HG03558 (cell line): ENCODE results near the gene TSPYL6.

Source experiments
- ATAC-seq: cut with Tn5 transposase; IDR thresholded peaks from one replicate; pipeline ENCODE4 v1.9.1; 2021; ENCODE audit warnings: moderate number of reproducible peaks; ENCODE audit not compliant: unreplicated experiment; ENCODE audit errors: extremely low read depth

TSPYL6 gene

DNA sequence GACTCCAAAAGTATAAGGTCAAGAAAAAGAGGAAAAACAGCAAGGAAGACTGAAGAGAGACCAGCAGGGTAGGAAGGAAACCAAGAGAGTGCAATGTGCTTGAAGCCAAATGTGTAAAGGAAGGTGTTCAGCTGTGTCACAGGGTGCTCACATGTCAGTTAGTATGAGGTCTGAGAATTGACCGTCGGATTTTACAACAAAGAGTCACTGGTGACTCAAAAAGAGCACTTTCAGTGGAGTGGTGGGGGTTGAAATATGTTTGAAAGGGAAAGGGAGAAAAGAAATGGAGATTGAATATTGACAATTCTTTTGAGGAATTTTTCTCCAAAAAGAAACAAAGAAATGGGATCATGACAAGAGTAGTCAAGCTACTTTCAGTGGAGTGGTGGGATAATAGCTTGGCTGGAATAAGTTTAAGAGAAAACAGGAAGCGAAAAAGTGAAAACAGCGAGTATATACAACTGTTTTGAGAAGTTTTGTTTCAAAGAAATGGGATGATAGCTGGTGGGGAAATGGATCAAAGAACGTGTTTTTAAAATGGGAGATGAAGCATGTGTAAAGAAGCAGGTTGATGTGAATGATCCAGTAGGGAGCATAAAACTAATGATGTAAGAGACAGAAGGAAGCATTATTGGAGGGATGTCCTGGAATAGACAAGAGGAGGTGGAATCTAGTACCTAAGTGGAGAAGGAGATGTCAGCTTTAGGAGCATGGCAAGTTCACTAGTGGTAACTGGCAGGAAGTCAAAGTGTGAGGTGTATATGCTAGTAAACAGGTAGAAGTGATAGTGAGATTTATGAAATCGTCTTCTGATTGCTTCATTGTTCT lies 3.6 kb upstream of the TSPYL6 start:
- ATAC-seq: peak; percentile 72

DNA sequence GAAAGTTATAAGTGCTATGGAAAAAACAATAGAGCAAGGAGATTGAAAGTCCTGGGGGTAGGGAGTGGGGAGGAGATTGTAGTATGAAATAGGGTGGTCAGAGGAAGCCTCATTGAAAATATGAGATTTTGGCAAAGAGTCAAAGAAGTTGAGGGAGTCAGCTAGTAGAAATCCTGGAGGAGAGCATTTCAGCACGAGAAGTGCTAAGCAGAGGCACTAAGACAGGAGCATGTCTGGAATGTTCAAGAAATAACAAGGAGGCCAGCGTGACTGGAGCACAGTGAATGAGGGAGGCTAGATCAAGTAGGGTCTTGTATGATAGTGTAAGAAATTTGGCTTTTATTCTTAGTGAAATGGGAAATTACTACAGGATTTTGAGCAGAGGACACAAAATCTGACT lies 2.1 kb upstream of the TSPYL6 start:
- ATAC-seq: no peak

DNA sequence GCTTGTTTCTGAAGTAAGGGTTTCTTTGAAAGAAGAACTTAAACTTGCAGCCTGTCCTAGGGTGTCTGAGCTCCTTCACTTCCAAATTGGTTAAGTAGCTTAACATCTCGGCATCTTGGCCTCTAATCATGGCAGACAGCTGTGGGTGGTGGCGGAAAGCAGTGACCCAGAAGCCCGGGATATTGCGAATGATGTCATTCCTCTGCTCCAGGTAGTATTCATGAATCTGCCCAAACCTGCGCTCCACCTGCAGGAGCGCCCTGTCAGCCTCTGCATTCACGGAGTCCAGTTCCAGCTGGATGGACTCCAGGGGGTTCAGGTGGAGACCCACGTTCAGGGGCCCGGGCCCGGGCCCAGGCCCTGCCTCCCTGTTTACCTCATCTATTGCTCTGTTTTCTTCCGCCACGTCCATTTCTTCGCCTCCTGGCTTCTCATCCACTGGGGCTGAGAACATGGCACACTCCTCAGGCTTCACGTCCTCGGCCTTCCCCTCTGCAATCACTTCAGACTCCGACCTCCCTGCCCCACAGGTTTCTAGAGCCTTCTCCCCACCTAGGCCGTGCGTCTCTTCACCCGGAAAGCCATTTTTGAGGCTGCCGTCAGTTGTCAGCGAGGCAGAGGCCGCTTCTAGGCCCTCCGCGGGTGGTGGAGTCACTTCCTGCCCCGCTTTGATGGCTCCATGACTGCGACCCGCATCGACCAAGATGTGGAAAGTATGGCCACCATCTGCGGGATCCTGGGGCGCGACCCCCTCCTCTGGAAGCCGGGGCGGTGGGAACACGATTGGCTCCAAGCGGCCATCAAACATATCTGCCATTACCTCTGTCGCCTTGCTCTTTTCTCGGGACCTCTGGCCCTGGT lies 569 bp downstream of the TSPYL6 start:
- no peak for ATAC-seq

DNA sequence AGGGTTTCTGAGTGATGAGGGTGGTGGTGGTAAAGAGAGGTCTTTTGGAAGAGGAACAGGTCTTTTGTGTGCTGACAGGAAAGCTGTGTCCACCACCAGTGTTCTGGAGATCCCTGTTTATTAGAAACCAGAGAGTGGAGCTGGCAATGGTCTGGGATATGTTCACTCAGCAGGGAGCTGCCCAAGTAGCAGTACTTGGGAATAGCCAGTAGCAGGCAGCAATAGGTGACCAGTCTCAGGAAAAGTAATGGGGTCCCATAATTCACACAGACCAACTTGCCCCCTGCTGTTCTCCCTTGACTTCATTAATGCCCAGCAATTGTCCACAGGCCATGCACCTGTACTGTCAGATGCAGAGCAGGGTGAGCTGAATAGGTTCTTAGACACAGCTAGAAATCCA lies 1.8 kb downstream of the TSPYL6 start:
- no peak for ATAC-seq

- ATAC-seq: no peak
Measured at GRCh38 chr2:54249629-54250028, 6.4 kb downstream of the TSPYL6 start.

DNA sequence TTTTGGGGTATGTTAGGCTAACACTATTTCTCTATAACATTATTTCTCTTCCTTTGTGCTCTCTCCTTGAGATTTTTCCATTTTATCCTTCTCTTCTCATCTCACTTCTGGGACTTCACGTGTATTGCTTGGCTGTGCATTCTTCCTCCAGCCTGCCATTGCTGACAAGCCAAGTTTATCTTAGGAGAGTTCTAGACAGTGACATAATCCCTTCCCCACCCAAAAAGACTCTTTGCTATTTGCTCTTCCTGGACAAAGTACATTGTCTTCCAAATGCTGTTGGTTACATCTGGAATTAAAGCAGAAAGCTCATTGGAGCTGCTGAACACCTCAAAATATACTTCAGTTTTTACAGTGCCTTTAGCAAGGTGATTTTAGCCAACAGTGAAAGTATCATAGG lies 8.9 kb downstream of the TSPYL6 start:
- ATAC-seq: no peak

DNA sequence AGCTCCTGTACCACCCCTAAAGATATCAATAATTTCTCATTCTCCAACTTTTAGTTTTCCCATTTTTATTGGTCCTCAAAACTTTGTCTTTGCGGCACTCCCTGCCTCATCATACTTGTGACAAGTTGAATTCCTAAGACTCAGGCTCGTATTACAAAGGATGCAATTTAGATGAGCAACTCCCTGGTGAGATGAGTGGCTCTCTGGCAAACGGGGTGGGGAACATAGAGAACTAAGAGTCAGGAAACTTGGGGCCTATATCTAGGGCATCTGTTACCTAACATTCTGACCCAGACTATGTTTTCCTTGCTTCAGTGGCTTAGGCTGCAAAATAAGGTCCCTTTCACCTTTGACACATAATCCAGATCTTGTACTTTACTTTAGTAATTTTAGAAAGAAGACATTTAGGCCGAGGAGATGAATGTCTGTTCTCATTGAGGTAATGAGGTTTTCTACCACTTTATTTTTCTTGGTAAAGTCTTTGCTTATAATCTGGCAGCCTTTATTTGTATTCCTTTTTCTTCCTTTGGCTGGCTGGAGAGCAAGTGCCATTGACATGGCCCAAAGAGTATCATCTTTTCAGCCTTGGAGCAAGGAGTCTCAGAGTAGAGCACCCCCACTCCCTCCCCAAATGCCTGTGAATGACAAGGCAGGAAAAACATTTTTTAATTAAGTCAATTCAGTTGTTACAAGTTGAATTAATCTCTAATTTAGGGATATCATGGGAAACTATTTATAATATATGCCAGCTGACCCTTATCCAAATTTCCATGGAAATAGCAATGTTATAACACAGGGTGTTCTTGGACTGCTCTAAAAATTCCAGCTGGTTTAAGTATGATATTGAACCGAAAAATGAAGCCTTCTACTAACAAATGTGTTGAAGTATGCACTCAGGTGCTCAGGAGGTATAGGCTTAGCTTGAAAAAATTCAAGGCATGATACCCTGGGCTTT lies 15.2 kb downstream of the TSPYL6 start:
- ATAC-seq: no peak

DNA sequence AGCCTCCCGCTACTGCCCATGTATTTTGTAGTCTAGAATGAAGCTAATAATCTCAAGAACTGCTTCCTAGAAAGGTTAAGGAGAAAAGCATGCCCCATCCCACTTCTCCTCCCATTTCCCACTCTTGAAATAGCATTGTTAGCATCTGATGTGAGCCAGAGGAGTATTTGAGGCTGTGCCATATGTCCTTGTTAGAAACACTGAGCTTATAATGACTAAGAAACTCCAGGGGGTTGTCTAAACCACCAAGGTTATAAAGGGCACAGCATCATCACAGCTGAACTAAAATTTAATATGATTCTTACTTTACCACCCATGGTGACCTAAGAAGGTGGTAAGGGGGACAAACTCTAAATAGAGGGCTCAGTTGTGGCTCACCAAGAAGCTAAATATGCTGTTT lies 16.6 kb downstream of the TSPYL6 start:
- ATAC-seq: no peak

GRCh38 chr2:54237428-54237827 lies 18.6 kb downstream of the TSPYL6 start:
- ATAC-seq: no peak

DNA sequence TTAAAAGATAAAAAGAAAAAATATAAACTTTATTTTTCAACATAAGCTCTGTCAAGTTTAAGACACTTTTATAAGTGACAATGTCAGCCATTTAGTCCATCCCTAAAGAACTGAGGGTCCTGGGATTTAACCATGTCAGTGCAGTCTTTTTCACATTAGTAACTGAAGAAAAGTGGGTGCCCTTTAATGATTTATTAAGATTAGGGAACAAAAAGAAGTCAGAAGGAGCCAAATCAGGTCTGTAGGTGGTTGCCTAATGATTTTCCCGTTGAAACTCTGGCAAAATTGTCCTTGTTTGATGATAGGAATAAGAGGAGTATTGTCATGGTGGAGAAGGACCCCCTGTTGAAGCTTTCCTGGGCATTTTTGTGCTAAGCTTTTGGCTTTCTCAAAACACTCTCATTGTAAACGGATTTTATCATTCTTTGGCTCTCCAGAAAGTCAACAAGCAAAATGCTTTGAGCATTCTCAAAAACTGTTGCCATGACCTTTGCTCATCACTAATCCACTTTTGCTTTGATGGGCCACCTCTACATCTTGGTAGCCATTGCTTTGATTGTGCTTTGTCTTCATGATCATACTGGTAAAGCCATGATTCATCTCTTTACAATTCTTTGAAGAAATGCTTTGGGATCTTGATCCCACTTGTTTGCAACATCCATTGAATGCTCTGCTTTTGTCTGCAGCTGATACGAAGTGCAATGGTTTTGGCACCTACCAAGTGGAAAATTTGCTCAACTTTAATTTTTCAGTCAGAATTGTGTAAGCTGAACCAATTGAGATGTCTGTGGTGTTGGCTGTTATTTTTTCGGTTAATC lies 22.0 kb downstream of the TSPYL6 start:
- no peak for ATAC-seq

- no peak for ATAC-seq
Measured at GRCh38 chr2:54228945-54229344, 27.1 kb downstream of the TSPYL6 start.

GRCh38 chr2:54227798-54228197 lies 28.2 kb downstream of the TSPYL6 start:
- no peak for ATAC-seq

DNA sequence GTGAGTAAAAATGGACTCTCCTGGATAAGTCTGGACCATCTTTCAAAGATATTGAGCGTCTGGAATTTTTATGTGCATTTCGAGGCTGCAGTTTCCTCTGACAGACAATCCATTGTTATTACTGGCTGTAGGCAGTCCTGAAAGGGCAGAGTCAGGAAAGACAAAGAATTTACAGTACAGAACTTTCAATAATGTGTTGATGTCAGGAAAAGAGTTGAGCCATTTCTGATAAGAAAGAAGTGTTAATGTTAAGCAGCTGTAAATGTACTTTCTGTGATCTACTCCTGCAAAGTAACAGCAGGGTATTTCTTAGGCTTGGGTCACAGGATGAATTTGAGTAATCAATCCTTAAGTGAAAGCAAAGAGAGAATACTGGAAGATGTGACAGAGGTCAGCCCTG lies 29.8 kb downstream of the TSPYL6 start:
- ATAC-seq: no peak

DNA sequence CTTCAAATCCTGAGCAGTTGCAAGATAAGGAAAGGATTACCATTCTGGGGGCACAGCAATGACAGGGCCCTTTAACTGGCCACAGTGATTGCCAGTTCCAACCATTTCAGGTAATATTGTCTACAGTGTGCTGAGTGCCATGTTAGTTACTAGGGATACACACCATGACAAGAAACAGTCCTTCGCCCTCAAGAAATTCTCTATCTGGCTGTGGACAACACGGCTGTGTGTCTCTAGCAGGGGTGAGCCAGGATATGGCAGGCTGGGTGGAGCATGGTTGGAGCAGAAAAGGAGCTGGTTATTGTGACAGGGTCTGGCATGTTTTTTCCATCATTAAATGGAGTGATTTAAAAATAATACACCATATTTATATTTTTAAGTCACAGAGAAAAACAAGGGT lies 31.0 kb downstream of the TSPYL6 start:
- ATAC-seq: no peak

- ATAC-seq: no peak
Measured at GRCh38 chr2:54213082-54213481, 42.9 kb downstream of the TSPYL6 start.

DNA sequence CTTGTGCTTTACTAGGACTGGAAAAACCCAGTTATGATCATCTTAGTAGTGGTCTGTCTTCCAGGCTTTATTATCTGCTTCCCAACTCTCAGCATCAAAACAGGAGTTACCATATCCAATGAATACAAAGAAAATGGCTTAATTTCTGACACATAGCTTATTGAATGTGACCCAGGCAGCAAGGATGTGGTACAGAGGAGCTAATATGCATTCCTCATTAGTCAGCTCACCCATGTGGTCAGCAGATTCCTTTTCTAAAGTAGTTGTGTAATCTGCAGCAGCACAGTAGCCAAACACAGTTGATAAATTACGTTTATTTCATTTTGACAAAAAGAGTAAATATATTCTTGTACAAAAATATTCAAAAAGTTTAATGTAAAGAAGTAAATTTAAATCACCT lies 43.6 kb downstream of the TSPYL6 start:
- ATAC-seq: no peak

- ATAC-seq: no peak
Measured at GRCh38 chr2:54209379-54209778, 46.6 kb downstream of the TSPYL6 start.

DNA sequence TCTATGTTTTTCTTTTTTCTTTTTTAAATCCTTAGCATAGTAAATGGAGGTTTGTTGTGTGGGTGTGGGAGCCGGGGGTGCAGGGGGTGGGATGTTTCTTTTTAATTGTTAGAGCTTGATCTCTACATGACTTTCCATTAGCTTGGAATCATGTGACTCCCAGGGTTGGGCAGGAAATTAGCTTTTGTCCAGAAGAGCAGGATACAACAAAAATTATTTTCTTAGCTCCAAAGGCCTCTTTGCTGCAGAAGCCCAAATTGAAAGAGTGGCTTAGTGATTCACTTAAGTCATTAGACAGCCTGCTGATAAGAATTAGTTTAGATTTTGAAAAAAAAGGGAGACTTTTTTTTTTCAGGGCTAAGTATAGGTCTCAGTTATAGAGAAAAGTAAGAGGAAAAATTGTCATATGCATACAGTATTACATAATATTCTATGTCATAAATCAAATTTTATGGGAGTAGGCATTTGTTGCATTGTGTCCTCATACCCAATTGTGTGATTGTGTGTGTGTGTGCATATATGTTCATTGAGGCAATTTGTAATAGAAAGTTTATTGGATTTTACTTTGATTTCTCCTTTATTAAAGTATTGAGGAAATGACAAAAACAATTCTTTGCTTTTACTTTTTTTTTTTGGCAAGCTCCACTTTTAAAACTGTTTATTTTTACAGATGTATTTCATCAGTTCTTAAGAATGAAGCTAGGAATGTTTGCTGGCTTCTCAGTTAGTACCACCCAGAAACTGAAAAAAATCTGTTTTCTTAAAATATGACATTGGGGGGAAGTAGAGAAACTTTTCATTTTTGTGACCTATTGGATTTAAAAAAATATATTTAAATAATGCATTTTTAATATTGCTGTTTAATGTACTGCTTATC lies 47.4 kb downstream of the TSPYL6 start:
- ATAC-seq: no peak
